GM12878 (cell line): ENCODE results near the gene FIBCD1. TPM values are rescaled to one million over a fixed set of nuclear protein-coding genes. Genes with fewer than 3 reads are reported as not detected.

ENCODE experiments used
- CEBPZ ChIP-seq: fragments of 150-350 bp; IDR thresholded peaks from 2 replicates; pipeline ENCODE4 v1.6.1; 2016; ENCODE audit warnings: low read depth, low read length
- ELK1 ChIP-seq: IDR thresholded peaks from 2 replicates; pipeline ENCODE4 v1.6.1; 2012; ENCODE audit warnings: low read depth, low read length, improper control_type of control experiment
- FOXK2 ChIP-seq: fragments of 450-650 bp; IDR thresholded peaks from 2 replicates; pipeline ENCODE4 v1.6.1; 2017; ENCODE audit warnings: mild to moderate bottlenecking, moderate library complexity
- LARP7 ChIP-seq: fragments of 450-650 bp; IDR thresholded peaks from 2 replicates; pipeline ENCODE4 v1.6.1; 2017; ENCODE audit warnings: mild to moderate bottlenecking
- SKIL ChIP-seq: fragments of 450-650 bp; IDR thresholded peaks from 2 replicates; pipeline ENCODE4 v1.6.1; 2017; ENCODE audit warnings: mild to moderate bottlenecking, low read depth, inconsistent platforms; ENCODE audit not compliant: poor library complexity, severe bottlenecking
- ZNF384 ChIP-seq: IDR thresholded peaks from 2 replicates; pipeline ENCODE4 v1.6.1; 2012; ENCODE audit warnings: low read depth, mild to moderate bottlenecking, low read length, improper control_type of control experiment, borderline replicate concordance
- polyA plus RNA-seq, 11 experiments: library from polyadenylated mRNA; depleted of rRNA in 4 of 11; unstranded in 6 of 11; stranded (reverse) in 5 of 11; fragments of >200 nt; fragmentation: Nextera tagmentation in 4 of 11; fragmentation: Illumina TruSeq in 1 of 11; extraction: Ambion mirVana in 4 of 11; extraction: Trizol in 1 of 11; gene quantifications; 1 replicate in 1 of 11; 2 replicates in 10 of 11; pipeline versions ENCODE4 v1.2.1 to v1.2.3, GENCODE V29; 2011 to 2016; ENCODE audit warnings: inconsistent platforms in 2 of 11, missing spikeins in 2 of 11, low read depth in 1 of 11
- total RNA-seq, 4 experiments: library from RNA; depleted of rRNA in 3 of 4; stranded (reverse); fragments of >200 nt in 3 of 4; fragmentation: Illumina TruSeq in 1 of 4; extraction: Trizol in 1 of 4; gene quantifications; 2 replicates each; pipeline versions ENCODE4 v1.2.1 to v1.2.3, GENCODE V29; 2013 to 2021

Gene FIBCD1
- total and polyA plus RNA-seq, 10 of the 15 experiments (the other 5 are each of a cell fraction or from before 2014, with no cell fraction given): 0.04 to 0.95 (median 0.25) TPM; not detected in 6

- TF ChIP-seq ZNF384 (no peak), ELK1 (no peak), CEBPZ (no peak), FOXK2 (no peak), LARP7 (no peak), SKIL (no peak)
These were observed 57.5 kb downstream of the FIBCD1 start (continued) for GRCh38 chr9:130881516-130881915.
